Mucosa of gallbladder (tissue), 1 donor: ENCODE results near the gene SHISA9. TPM values are rescaled to one million over a fixed set of nuclear protein-coding genes. Genes with fewer than 3 reads are reported as not detected.

Experiments used
- DNase-seq: peaks from one replicate; pipeline ENCODE4 v3.0.0-alpha.2; 2020; ENCODE audit warnings: low spot score
- total RNA-seq: library from RNA; stranded (reverse); gene quantifications from one replicate; pipeline ENCODE4 v1.2.1, GENCODE V29; 2021
- donor health status: DM: no; HTN: no; CAD: no.

The SHISA9 gene
- total RNA-seq, 1 donor from 2014 or later = 0.89 TPM

GRCh38 chr16:13070268-13070667 lies 168.9 kb downstream of the SHISA9 start:
- no peak for DNase-seq

DNA sequence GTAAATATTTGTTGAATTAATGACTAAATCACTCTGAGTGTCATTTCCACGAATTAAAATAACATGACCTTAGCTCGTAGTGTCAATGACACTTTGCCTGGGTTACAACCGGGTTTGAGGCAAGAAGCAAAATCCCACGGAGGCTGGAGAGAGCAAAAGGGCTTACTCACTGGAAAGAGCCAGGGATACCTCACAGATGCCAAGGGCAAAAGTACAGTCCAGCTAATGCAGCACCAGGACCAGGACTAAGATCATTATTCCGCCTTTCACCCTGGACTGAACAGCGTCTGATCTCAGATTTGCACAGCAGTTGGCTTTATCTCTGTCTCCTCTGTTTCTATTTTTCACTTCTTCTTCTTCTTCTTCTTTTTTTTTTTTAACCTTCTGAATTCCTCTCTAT lies 175.5 kb downstream of the SHISA9 start:
- DNase-seq = no peak

DNA sequence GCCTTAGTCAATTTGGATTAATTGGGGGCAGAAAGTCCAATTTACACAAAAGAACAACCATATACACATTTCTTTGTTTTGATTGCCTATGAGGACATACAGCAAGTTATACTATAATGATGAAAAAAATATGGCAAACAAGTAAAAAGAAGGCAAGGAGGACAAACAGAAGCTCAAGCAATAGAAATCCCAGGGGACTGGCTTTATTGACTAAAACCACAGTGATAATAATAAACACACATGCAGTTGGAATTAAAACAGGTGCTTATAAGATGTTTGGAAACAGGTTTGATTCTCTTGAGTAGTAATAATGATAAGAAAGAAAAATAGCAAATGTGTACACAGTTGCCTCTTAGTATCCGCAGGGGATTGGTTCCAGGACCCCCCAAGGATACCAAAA lies 176.4 kb downstream of the SHISA9 start:
- no peak for DNase-seq

GRCh38 chr16:13080531-13080930 lies 179.1 kb downstream of the SHISA9 start:
- DNase-seq = no peak

DNA sequence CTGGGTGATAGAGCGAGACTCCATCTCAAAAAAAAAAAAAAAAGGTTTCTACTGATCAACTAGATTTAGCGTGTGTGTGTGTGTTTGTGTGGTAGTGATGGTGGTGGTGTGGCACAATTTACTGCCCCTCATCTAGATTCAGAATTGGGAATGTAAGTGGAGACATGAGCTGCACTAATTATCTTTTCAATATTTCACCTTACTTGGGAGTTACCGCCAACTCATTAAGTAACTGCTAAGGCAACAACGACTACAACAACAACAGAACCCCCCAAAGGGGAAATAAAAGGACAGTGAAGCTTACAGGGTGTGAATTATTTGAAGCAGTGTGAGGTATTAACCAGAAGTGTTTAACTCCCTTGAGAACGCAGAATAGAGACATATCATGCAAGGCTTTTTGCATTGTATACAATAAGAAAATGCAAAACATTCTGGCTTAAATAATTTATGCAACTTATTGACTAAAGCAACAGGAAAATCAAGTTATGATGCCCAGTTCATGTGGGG lies 180.5 kb downstream of the SHISA9 start:
- DNase-seq = no peak

- DNase-seq = no peak
Observed at GRCh38 chr16:13083681-13084080, 182.3 kb downstream of the SHISA9 start.

DNA sequence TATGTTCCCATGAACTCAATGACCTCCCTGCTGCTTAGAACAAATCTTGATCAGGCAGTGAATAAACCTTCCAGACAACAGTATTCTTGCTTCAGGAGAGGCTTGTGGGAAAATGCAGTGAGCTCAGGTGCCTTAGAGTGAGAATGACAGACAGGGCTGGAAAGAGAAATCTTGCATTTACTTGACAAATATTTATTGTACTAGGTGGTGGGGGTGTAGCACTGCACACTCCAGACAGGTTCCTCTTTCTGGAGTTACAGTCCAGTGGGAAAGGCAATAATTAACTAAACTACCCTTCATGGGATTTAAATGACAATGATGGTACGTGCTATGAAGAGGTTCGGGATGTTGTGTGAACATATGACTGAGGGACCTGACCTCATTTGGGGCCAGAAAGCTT lies 182.9 kb downstream of the SHISA9 start:
- no peak for DNase-seq

- DNase-seq = no peak
Observed at GRCh38 chr16:13093661-13094060, 192.3 kb downstream of the SHISA9 start.

GRCh38 chr16:13095061-13095460 lies 193.7 kb downstream of the SHISA9 start:
- DNase-seq = no peak

GRCh38 chr16:13098536-13098935 lies 197.1 kb downstream of the SHISA9 start:
- no peak for DNase-seq

DNA sequence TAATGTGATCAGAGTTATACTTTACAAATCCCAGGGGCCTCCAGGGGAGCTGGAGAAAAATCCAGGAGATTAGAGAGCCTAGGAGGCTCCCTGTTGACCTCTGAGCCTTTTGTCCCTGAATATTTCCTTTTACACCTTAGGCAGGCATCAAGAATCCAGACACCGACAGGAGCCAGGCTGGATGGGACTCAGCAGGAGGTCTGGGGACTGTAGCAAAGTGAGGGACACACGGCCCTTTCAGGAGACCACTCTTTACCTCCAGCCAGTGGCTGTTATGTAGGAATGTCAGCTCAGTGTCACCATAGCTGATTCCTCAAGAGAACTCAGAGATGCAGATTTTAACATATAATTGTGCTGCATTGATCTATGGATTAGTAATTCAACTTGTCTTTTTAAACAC lies 198.4 kb downstream of the SHISA9 start:
- DNase-seq = no peak

- DNase-seq = no peak
Observed at GRCh38 chr16:13100970-13101369, 199.6 kb downstream of the SHISA9 start.

DNA sequence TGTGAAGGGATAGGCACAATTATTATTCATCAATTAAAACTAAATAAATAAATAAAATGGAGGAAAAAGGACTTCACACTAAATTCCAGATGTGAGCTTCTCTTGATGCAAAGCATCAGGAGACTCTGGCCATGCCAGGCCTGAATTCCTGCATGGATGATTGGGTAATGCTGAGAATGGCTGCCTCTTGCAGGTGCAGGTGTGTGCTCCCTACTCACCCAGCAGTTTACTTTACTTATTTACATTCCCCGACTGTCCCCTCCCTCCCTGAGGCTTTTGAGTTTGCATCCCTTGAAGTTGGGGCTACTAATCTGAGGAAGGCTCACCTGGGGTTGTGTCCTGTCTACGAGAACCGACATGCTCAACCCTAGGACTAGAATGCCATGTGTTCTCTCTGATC lies 200.4 kb downstream of the SHISA9 start:
- DNase-seq = no peak

DNA sequence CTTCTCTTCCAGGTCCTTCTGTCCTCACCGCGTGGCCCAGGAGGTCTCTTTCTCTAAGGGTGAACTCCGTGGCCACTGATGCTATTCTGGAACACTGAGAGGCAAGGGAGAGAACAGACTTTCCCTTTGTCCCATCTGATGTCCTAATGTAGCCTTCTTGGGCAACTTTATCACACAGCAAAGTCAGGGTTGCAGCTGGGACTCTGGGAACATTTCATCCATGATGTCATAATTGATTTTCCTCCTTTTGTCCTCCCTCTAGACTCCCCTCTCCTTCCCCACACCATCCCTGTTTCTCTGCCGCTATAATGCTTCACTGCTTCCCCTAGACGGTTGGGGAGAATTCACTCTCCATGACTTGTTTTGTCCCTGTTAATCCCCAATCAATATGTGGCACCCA lies 201.0 kb downstream of the SHISA9 start:
- DNase-seq = no peak

GRCh38 chr16:13103831-13104530 lies 202.6 kb downstream of the SHISA9 start:
- DNase-seq = no peak

- DNase-seq = no peak
Observed at GRCh38 chr16:13104772-13105171, 203.4 kb downstream of the SHISA9 start.

- DNase-seq = no peak
Observed at GRCh38 chr16:13105427-13105826, 204.0 kb downstream of the SHISA9 start.

DNA sequence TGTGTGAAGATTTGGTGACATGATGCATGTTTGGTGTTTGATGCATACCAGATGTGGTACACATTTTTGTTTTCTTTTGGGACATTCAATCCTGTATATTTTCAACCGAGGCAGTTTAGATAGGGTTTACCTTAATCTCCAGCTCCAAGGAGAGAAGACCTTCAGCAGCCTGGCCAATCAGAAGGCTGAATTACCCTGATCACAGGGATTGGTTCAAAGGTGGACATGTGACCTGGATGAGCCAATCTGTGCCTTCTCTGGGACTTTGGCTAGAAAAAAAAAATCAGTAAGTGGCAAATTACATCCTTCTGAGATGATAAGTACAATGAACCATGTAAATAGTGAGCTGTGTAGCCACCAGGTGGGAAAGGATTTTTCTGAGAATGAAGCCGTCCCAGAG lies 205.1 kb downstream of the SHISA9 start:
- DNase-seq = no peak

GRCh38 chr16:13108126-13108525 lies 206.7 kb downstream of the SHISA9 start:
- DNase-seq = no peak

DNA sequence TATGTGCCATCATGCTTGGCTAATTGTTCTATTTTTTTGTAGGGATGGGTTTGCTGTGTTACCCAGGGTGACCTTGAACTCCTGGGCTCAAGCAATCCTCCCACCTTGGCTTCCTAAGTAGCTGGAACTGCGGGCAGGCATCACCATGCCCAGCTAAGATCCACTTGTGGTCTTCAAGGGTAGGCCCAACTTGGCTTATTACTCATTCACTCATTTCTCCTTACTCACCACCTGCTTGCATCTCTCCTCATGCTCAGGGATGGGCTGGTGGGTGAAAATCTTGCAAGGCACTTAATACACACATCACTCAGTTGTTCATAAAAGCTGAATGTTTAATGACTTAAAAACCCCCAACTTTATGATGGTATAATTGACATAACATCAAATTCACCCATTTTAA lies 207.8 kb downstream of the SHISA9 start:
- DNase-seq = no peak

DNA sequence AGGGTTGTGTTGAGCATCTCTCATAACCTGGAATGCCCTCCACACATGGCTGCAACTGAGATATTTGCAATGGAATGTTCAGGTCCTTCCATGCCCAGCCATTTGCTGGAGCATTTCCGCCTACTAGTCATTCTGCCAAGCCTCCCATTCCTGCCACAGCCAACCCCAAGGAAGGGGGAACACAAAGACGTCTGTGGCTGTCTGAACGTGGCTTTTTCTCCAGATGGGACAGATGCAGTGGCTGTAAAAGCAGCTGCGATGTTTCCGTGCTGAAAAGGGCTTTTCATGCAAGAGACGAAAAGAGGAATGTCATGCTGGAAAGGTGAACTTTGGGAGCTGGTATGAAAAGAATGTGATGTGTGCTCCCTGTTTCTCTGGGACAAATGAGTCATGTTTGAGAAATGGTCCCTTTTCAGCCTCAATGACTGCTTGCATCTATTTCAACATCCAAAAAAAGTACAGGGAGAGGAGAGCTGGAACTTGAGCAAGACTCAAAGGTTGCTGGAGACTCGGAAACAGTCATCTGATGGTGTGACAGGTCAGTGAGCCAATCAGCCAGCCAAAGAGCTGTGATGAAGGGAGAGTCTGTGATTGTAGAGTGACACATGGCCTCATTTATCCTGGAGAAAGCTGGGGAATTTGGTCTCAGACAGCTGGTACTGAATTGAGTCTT lies 208.9 kb downstream of the SHISA9 start:
- DNase-seq = no peak

GRCh38 chr16:13111747-13112146 lies 210.3 kb downstream of the SHISA9 start:
- no peak for DNase-seq

GRCh38 chr16:13113741-13114140 lies 212.3 kb downstream of the SHISA9 start:
- DNase-seq = no peak

GRCh38 chr16:13118091-13118490 lies 216.7 kb downstream of the SHISA9 start:
- DNase-seq = no peak
